MM.1S (cell line): ENCODE measurements around the gene FCHSD2.

Experiments
- DNase-seq: peaks from one replicate; pipeline ENCODE4 v3.0.0-alpha.2; 2015
- H2AFZ ChIP-seq: fragments of 300-600 bp; sonication (generic); 2 replicates; pipeline ENCODE4 v1.6.0; 2016; ENCODE audit warnings: antibody characterized with exemption, low read length
- H3F3A ChIP-seq: fragments of 300-600 bp; sonication (generic); 2 replicates; pipeline ENCODE4 v1.6.1; 2016; ENCODE audit warnings: mild to moderate bottlenecking, antibody characterized with exemption, low read length, moderate library complexity, mixed read lengths; ENCODE audit not compliant: insufficient read depth
- H3K27ac ChIP-seq: fragments of 300-600 bp; sonication (generic); 2 replicates; pipeline ENCODE4 v1.5.1; 2016; ENCODE audit warnings: mild to moderate bottlenecking, low read length
- H3K27me3 ChIP-seq: fragments of 300-600 bp; sonication (generic); replicated peaks from 2 replicates; pipeline ENCODE4 v1.6.0; 2016; ENCODE audit warnings: low read length; ENCODE audit not compliant: insufficient read depth
- H3K36me3 ChIP-seq: fragments of 300-600 bp; sonication (generic); replicated peaks from 2 replicates; pipeline ENCODE4 v1.6.1; 2016; ENCODE audit warnings: mild to moderate bottlenecking, low read length, mixed read lengths; ENCODE audit not compliant: insufficient read depth
- H3K4me1 ChIP-seq: fragments of 300-600 bp; sonication (generic); 2 replicates; pipeline ENCODE4 v1.6.1; 2016; ENCODE audit warnings: low read length, mixed read lengths
- H3K4me2 ChIP-seq: fragments of 300-600 bp; sonication (generic); 2 replicates; pipeline ENCODE4 v1.6.0; 2016; ENCODE audit warnings: low read depth, low read length
- H3K4me3 ChIP-seq: fragments of 300-600 bp; sonication (generic); 2 replicates; pipeline ENCODE4 v1.5.1; 2016; ENCODE audit warnings: low read length, mixed read lengths
- H3K79me2 ChIP-seq: fragments of 300-600 bp; sonication (generic); 2 replicates; pipeline ENCODE4 v1.6.1; 2016; ENCODE audit warnings: mixed run types, low read length, mixed read lengths
- H3K9ac ChIP-seq: fragments of 300-600 bp; sonication (generic); 2 replicates; pipeline ENCODE4 v1.6.1; 2016; ENCODE audit warnings: low read length, mixed read lengths
- H3K9me2 ChIP-seq: fragments of 300-600 bp; sonication (generic); replicated peaks from 2 replicates; pipeline ENCODE4 v1.6.1; 2016; ENCODE audit warnings: mild to moderate bottlenecking, low read length, mixed read lengths; ENCODE audit not compliant: insufficient read depth
- H3K9me3 ChIP-seq: fragments of 300-600 bp; sonication (generic); replicated peaks from 2 replicates; pipeline ENCODE4 v1.6.1; 2016; ENCODE audit warnings: mild to moderate bottlenecking, low read length, mixed read lengths; ENCODE audit not compliant: insufficient read depth
- H4K20me1 ChIP-seq: fragments of 300-600 bp; sonication (generic); 2 replicates; pipeline ENCODE4 v1.6.1; 2016; ENCODE audit warnings: mild to moderate bottlenecking, low read length, moderate library complexity, mixed read lengths; ENCODE audit not compliant: insufficient read depth
- EZH2 ChIP-seq: fragments of 300-600 bp; sonication (generic); optimal IDR thresholded peaks from 2 replicates; pipeline ENCODE3; 2017; ENCODE audit warnings: low read depth, mild to moderate bottlenecking, antibody characterized with exemption, low read length, mixed read lengths
- EZH2phosphoT487 ChIP-seq: fragments of 300-600 bp; sonication (generic); IDR thresholded peaks from 2 replicates; pipeline ENCODE4 v1.6.1; 2018; ENCODE audit warnings: antibody characterized with exemption, low read length
- TF ChIP-seq, protein P1 (sequence below): fragments of 300-600 bp; sonication (generic); IDR thresholded peaks from 2 replicates; pipeline ENCODE4 v1.5.1; 2016; ENCODE audit warnings: antibody characterized with exemption, low read length, mixed read lengths

The FCHSD2 gene

DNA sequence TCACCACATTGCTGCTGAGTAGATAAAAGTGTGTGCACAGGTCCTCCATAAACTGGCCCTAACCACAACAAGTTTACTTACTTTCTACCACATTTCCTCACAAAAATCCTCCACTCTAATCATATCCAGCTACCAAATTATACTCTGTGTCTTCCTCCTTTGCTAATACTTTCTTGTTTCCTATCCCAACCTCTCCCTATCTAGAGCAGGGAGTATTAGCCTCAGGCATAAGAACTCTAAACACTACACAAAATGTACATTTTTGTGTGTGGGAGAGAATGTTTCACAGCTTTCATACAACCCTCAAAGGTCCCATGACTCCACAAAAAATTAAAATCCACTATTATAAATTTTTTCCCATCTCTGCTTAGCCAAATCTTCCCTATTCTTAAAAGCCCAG lies 255.5 kb downstream of the FCHSD2 start:
- Histone ChIP-seq H3F3A (no peaks in the 10 kb centered on the region), H3K4me1 (no peaks in the 10 kb centered on the region), H2AFZ (no peak overlapping the region), H3K9me2 (no peaks in the 10 kb centered on the region), H3K4me3 (no peak overlapping the region), H4K20me1 (no peaks in the 10 kb centered on the region), H3K79me2 (no peaks in the 10 kb centered on the region), H3K27me3 (no peaks in the 10 kb centered on the region), H3K36me3 (peaks cover 9% of the 10 kb centered on the region), H3K27ac (no peak overlapping the region), H3K9me3 (no peaks in the 10 kb centered on the region), H3K4me2 (no peak overlapping the region), H3K9ac (no peak overlapping the region)
- DNase-seq: no peak
- TF ChIP-seq EZH2phosphoT487 (no peak), EZH2 (no peak)
- TF ChIP-seq, protein P1, sequence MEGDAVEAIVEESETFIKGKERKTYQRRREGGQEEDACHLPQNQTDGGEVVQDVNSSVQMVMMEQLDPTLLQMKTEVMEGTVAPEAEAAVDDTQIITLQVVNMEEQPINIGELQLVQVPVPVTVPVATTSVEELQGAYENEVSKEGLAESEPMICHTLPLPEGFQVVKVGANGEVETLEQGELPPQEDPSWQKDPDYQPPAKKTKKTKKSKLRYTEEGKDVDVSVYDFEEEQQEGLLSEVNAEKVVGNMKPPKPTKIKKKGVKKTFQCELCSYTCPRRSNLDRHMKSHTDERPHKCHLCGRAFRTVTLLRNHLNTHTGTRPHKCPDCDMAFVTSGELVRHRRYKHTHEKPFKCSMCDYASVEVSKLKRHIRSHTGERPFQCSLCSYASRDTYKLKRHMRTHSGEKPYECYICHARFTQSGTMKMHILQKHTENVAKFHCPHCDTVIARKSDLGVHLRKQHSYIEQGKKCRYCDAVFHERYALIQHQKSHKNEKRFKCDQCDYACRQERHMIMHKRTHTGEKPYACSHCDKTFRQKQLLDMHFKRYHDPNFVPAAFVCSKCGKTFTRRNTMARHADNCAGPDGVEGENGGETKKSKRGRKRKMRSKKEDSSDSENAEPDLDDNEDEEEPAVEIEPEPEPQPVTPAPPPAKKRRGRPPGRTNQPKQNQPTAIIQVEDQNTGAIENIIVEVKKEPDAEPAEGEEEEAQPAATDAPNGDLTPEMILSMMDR: no peak

DNA sequence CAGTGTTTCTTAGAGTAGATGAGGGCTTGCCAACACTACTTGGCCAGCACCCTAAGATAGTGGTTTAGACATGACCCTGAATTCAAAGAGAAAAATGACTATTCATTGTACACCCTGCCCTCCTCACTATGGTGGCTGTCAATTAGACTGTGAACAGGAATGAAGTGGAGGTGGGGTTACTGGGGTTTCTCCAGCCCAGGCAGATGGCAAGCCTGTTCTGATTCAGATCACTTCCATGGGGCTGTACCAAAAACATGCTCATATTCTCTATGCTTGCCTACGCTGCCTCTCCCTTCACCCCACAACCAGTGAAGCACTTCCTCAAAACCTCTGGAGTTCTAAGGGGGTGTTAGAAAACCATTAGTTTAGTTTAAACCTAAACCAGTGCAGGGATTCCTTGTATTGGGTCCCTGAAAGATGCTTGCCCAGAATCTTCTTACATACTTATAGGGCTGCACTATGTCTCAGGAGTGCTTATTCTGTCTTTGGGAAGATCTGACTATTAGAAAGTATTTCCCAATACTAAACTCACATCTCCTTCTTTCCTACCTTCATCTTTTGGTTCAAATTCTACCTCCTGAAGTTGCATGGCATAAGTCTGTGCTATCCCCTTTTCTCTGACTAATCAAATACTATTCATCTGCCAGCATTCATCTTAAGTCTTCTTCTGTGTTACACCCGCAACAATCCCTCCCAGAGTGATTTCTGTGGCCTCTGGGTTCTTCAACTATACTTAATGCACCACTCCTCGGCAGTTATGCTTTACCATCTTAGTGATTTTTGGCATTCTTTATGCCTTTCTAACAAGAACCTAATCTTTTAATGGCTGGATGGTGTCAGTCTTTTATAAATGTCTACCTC lies 256.1 kb downstream of the FCHSD2 start:
- Histone ChIP-seq H3F3A (no peaks in the 10 kb centered on the region), H2AFZ (no peak overlapping the region), H3K27ac (no peak overlapping the region), H3K79me2 (0 out of 2 replicates have a peak, but pooled peaks cover 5% of the 10 kb centered on the region), H3K9me3 (no peaks in the 10 kb centered on the region), H3K27me3 (no peaks in the 10 kb centered on the region), H3K36me3 (peaks cover 9% of the 10 kb centered on the region), H3K4me2 (no peak overlapping the region), H3K9me2 (no peaks in the 10 kb centered on the region), H3K9ac (no peak overlapping the region), H3K4me1 (no peaks in the 10 kb centered on the region), H4K20me1 (no peaks in the 10 kb centered on the region), H3K4me3 (no peak overlapping the region)
- TF ChIP-seq, protein P1: no peak
- TF ChIP-seq EZH2phosphoT487: no peak
- no peak for TF ChIP-seq EZH2
- DNase-seq: no peak

DNA sequence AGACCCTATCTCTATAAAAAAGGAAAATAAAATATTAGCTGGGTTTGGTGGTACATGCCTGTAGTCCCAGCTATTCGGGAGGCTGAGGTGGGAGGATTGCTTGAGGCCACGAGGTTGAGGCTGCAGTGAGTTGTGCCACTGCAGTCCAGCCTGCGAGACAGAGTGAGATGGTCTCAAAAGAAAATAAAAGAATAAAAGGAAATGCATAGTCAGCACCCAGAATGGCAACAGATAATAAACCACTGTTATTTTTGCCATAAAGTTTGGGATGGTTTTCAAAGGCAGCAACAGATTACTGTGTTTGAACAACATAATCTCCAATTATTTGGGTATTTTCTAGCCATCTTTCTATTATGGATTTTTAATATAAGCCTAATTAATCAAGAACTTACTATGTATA lies 266.0 kb downstream of the FCHSD2 start:
- Histone ChIP-seq H3K9me3 (no peaks in the 10 kb centered on the region), H3K9ac (no peak overlapping the region), H3K9me2 (no peaks in the 10 kb centered on the region), H2AFZ (no peak overlapping the region), H3K79me2 (0 out of 2 replicates have a peak, but pooled peaks cover 5% of the 10 kb centered on the region), H3K27ac (no peak overlapping the region), H3K27me3 (no peaks in the 10 kb centered on the region), H3K4me3 (no peak overlapping the region), H4K20me1 (no peaks in the 10 kb centered on the region), H3K4me1 (no peaks in the 10 kb centered on the region), H3K4me2 (no peak overlapping the region), H3F3A (no peaks in the 10 kb centered on the region), H3K36me3 (peaks cover 4% of the 10 kb centered on the region; the same call in 1 of the 2 replicates)
- DNase-seq: no peak
- no peak for TF ChIP-seq EZH2
- TF ChIP-seq EZH2phosphoT487: no peak
- TF ChIP-seq, protein P1: no peak
